Left ventricle myocardium inferior (tissue), 1 donor: ENCODE measurements around the gene BEND7. TPM values are rescaled to one million over a fixed set of nuclear protein-coding genes. Genes with fewer than 3 reads are reported as not detected.
"Not testable (repeated sequence)": the region's sequence is repeated elsewhere in the genome, so short reads cannot be mapped to it uniquely, and the experiment has no call there.

ENCODE experiments used
- DNase-seq: peaks from one replicate; pipeline ENCODE4 v3.0.0-alpha.2; 2020
- H3K27ac ChIP-seq: fragments of 200-600 bp; replicated peaks from 2 replicates; pipeline ENCODE4 v1.8.0; 2021
- H3K27me3 ChIP-seq: fragments of 200-600 bp; 2 replicates; pipeline ENCODE4 v1.8.0; 2021; ENCODE audit warnings: low read depth
- H3K36me3 ChIP-seq: fragments of 200-600 bp; 2 replicates; pipeline ENCODE4 v1.8.0; 2021
- H3K4me1 ChIP-seq: fragments of 200-600 bp; 2 replicates; pipeline ENCODE4 v1.8.0; 2021
- H3K4me3 ChIP-seq: fragments of 200-600 bp; 2 replicates; pipeline ENCODE4 v1.8.0; 2021; ENCODE audit warnings: mild to moderate bottlenecking, moderate library complexity
- H3K9me3 ChIP-seq: fragments of 200-600 bp; replicated peaks from 2 replicates; pipeline ENCODE4 v1.8.0; 2021
- intact Hi-C: fragments of 100-400 bp; cut with micrococcal nuclease; formaldehyde crosslinking; loops from one replicate; pipeline ENCODE4 v1.11.0; 2022
- total RNA-seq: library from RNA; stranded (reverse); fragmentation: NEBNext Ultra II Directional; extraction: Animal tissue kit (Norgen Biotek cat#: 25700); gene quantifications from one replicate; pipeline ENCODE4 v1.2.1, GENCODE V29; 2021
- TF ChIP-seq, protein P1 (sequence below): fragments of 200-600 bp; IDR thresholded peaks from 2 replicates; pipeline ENCODE4 v1.8.0; 2021; ENCODE audit warnings: antibody characterized with exemption, mild to moderate bottlenecking, borderline replicate concordance
- donor health status: DM: no; HTN: yes; CAD: no; lungs with severe emphysema.

The BEND7 gene
- total RNA-seq, 1 donor from 2014 or later: 14.7 TPM

DNA sequence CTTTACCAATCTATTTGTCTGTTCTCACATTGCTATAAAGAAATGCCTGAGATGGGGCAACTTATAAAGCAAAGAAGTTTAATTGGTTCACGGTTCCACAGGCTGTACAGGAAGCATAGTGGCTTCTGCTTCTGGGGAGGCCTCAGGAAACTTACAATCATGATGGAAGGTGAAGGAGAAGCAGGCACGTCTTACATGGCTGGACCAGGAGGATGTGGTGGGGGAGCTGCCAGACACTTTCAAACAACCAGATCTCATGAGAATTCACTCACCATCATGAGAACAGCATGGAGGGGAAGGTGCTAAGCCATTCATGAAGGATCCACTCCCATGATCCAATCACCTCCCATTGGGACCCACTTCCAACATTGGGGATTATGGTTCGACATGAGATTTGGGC is 115.9 kb downstream of the BEND7 start:
- Histone ChIP-seq H3K4me3 (no peak overlapping the region), H3K36me3 (no peaks in the 10 kb centered on the region), H3K4me1 (no peaks in the 10 kb centered on the region), H3K27me3 (peaks cover 34% of the 10 kb centered on the region), H3K9me3 (peaks cover 21% of the 10 kb centered on the region), H3K27ac (no peak overlapping the region)
- intact Hi-C loops: no loop called here
- no peak for DNase-seq
- TF ChIP-seq, protein P1, sequence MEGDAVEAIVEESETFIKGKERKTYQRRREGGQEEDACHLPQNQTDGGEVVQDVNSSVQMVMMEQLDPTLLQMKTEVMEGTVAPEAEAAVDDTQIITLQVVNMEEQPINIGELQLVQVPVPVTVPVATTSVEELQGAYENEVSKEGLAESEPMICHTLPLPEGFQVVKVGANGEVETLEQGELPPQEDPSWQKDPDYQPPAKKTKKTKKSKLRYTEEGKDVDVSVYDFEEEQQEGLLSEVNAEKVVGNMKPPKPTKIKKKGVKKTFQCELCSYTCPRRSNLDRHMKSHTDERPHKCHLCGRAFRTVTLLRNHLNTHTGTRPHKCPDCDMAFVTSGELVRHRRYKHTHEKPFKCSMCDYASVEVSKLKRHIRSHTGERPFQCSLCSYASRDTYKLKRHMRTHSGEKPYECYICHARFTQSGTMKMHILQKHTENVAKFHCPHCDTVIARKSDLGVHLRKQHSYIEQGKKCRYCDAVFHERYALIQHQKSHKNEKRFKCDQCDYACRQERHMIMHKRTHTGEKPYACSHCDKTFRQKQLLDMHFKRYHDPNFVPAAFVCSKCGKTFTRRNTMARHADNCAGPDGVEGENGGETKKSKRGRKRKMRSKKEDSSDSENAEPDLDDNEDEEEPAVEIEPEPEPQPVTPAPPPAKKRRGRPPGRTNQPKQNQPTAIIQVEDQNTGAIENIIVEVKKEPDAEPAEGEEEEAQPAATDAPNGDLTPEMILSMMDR: no peak

DNA sequence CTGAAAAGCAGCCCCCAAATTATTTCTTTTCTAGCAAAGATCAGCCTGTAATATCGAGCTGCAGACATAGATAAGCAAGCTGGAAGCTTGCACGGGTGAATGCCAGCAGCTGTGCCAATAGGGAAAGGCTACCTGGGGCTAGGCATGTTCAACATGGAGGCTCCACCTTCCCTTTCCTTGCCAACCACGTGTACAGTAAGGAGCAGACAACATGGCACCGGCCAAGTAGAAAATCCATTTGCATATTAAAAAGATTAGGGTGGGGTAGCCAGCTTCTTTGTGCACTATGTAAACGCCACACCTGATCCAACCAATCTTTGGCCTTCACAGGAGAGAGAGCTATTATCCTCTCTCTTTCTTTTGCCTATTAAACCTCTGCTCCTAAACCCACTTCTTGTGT is 124.0 kb downstream of the BEND7 start:
- H3K9me3 ChIP-seq: peaks cover 7% of the 10 kb centered on the region
- no peak overlapping the region for H3K4me3 ChIP-seq
- intact Hi-C loops: no loop called here
- no peak for DNase-seq
- H3K36me3 ChIP-seq: no peaks in the 10 kb centered on the region
- H3K4me1 ChIP-seq: no peaks in the 10 kb centered on the region
- TF ChIP-seq, protein P1: no peak
- no peak overlapping the region for H3K27ac ChIP-seq
- H3K27me3 ChIP-seq: peaks cover 25% of the 10 kb centered on the region

DNA sequence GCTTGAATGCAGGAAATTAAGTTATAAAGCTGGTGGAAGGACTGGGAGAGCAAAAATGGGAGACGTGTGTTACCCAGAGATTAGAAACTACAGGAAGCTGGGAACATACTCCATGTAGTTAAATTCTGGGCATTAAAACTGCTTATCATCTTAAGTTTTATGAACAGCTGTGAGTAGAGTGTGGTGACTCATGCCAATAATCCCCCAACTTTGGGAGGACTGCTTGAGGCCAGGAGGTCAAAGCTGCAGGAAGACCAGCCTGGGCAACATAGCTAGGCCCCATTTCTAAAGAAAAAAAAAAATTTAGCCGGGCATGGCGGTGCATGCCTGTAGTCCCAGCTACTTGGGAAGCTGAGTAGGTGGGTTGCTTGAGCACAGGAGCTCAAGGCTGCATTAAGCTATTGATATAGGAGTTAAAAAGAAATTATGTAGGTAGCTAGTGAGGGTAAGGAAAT is 124.5 kb downstream of the BEND7 start:
- TF ChIP-seq, protein P1: no peak
- intact Hi-C loops: no loop called here
- Histone ChIP-seq H3K36me3 (no peaks in the 10 kb centered on the region), H3K9me3 (peaks cover 7% of the 10 kb centered on the region), H3K27me3 (peaks cover 25% of the 10 kb centered on the region), H3K4me3 (no peak overlapping the region), H3K4me1 (no peaks in the 10 kb centered on the region), H3K27ac (no peak overlapping the region)
- no peak for DNase-seq

DNA sequence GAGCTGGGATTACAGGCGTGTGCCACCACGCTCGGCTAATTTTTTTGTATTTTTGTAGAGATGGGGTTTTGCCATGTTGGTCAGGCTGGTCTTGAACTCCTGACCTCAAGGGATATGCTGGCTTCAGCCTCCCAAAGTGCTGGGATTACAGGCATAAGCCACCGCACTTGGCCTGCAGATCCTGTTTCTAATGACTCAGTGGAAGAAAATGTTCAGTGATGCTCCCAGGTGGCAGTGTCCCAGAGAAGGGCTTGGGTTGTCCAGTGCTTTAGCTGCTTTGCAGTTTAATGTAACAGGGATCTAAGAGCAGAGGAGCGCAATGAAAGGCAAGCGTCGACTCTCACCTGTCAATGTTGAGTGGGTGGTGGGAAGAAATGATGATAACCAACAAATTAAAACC is 125.4 kb downstream of the BEND7 start:
- H3K27me3 ChIP-seq: peaks cover 26% of the 10 kb centered on the region
- intact Hi-C loops, H3K36me3 ChIP-seq: not testable (repeated sequence)

DNA sequence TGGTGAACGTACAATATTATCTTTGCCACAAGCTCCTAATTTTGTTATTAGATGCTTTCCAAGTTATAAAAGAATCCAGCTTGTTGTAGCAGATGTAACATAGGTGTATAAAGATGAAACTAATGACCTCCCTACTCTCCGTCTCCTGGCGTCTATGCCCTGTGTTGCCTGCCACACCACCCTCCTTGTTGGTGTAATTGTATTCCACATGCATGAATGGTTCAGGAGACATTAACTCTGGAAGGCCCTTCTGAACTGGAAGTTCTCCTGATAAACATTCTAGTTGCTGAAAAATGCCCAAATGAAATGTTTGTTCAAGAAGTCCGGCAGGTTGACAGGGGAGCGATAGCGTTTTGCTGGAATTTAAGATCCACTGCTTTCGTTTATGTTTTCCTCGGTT is 126.8 kb downstream of the BEND7 start:
- Histone ChIP-seq H3K36me3 (no peaks in the 10 kb centered on the region), H3K4me3 (no peak overlapping the region), H3K9me3 (peaks cover 7% of the 10 kb centered on the region), H3K27ac (no peak overlapping the region), H3K4me1 (no peaks in the 10 kb centered on the region), H3K27me3 (peaks cover 26% of the 10 kb centered on the region)
- TF ChIP-seq, protein P1: no peak
- intact Hi-C loops: no loop called here
- no peak for DNase-seq

More for the DNA sequence above, 125.4 kb downstream of the BEND7 start:
- not testable (repeated sequence) for H3K9me3 ChIP-seq, H3K4me1 ChIP-seq, H3K4me3 ChIP-seq, H3K27ac ChIP-seq, DNase-seq

DNA sequence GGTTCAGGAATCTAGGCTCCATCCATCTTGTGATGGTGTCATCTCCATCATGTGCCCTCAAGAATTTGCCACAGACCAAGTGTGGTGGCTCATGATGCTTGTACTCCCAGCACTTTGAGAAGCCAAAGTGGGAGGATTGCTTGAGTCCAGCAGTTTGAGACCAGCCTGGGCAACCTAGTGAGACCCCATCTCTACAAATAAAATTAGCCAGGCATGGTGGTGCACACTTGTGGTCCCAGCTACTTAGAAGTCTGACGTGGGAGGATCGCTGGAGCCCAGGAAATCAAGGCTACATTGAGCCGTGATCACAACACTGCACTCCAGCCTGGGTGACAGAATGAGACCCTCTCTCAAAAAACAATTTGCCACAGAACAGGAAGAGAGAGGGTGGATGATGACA is 127.7 kb downstream of the BEND7 start:
- peaks cover 26% of the 10 kb centered on the region for H3K27me3 ChIP-seq
- H3K4me3 ChIP-seq: no peak overlapping the region
- H3K9me3 ChIP-seq: peaks cover 7% of the 10 kb centered on the region
- no peaks in the 10 kb centered on the region for H3K4me1 ChIP-seq
- no peak for DNase-seq
- no peaks in the 10 kb centered on the region for H3K36me3 ChIP-seq
- intact Hi-C loops: no loop called here
- H3K27ac ChIP-seq: no peak overlapping the region
- TF ChIP-seq, protein P1: no peak
